ENCODE data around the gene CAMSAP3. TPM values are rescaled to one million over a fixed set of nuclear protein-coding genes. Genes with fewer than 3 reads are reported as not detected.

Gene CAMSAP3
- total RNA-seq, 2 donors from 2014 or later: 21.8 to 32.3 TPM

DNA sequence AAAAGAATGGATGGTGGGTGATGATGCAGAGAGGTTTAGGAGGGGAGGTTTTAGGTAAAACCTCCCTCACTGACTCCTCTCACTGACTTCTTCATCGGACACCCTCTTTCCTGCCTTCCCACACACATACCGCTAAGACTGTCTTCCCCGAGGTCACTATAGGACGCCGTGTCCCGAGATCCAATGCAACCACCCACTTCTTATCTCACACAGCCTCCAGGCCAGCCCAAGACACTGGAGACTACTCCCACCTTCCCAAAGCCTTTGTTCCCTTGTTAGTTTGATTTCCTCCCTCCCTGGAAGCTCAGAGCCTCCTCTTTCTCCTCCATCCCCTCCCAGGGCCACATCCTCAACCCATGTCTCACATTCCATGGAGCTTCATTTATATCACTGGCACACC is 16.5 kb upstream of the CAMSAP3 start:
- Histone ChIP-seq H3K27ac (no peak overlapping the region), H3K27me3 (no peaks in the 10 kb centered on the region), H3K4me3 (no peak overlapping the region), H3K4me1 (no peaks in the 10 kb centered on the region), H3K9me3 (no peaks in the 10 kb centered on the region), H3K36me3 (replicated peaks in 1 of 2; ENCODE audit: insufficient read depth in 1 of 2, low read depth in 2 of 2) (no peaks in the 10 kb centered on the region)
- WGBS, 2 donors: 40 to 51% methylated on average over 6 of the region's 6 CpGs
- ATAC-seq (no peak), DNase-seq (no peak)
- TF ChIP-seq POLR2A (IDR thresholded peaks at IDR 0.05): no peak
- intact Hi-C loops (cut with DNase I): no loop called here

DNA sequence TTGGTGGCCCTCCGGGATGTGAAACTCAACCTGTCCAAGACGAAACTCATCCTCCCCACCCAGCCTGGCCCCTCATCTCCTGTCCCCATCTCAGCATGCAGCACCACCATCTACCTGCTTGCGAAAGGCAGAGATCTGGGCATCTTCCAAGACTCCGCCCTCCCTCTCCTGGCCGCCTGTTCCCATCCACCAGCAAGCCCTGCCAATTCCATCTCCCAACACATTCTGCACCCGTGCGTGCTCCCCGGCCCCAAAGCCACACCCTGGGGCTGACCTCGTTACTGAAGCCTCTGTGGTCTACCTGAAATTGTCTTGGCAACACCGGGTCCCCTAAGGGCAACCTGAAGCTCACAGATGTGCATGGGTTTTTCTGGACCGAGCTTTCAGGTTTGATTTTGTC is 13.2 kb upstream of the CAMSAP3 start:
- Histone ChIP-seq H3K4me1 (no peaks in the 10 kb centered on the region), H3K4me3 (no peak overlapping the region), H3K27me3 (no peaks in the 10 kb centered on the region), H3K27ac (no peak overlapping the region), H3K36me3 (replicated peaks in 1 of 2; ENCODE audit: insufficient read depth in 1 of 2, low read depth in 2 of 2) (no peaks in the 10 kb centered on the region), H3K9me3 (no peaks in the 10 kb centered on the region)
- DNase-seq (no peak), ATAC-seq (no peak)
- WGBS, 2 donors: 54 to 56% methylated on average over 9 to 10 of the region's 11 CpGs
- intact Hi-C loops (cut with DNase I): no loop called here
- TF ChIP-seq, protein P1, sequence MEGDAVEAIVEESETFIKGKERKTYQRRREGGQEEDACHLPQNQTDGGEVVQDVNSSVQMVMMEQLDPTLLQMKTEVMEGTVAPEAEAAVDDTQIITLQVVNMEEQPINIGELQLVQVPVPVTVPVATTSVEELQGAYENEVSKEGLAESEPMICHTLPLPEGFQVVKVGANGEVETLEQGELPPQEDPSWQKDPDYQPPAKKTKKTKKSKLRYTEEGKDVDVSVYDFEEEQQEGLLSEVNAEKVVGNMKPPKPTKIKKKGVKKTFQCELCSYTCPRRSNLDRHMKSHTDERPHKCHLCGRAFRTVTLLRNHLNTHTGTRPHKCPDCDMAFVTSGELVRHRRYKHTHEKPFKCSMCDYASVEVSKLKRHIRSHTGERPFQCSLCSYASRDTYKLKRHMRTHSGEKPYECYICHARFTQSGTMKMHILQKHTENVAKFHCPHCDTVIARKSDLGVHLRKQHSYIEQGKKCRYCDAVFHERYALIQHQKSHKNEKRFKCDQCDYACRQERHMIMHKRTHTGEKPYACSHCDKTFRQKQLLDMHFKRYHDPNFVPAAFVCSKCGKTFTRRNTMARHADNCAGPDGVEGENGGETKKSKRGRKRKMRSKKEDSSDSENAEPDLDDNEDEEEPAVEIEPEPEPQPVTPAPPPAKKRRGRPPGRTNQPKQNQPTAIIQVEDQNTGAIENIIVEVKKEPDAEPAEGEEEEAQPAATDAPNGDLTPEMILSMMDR (IDR thresholded peaks at IDR 0.05): no peak
- TF ChIP-seq POLR2A (IDR thresholded peaks at IDR 0.05): no peak

GRCh38 chr19:7589822-7590221 is 5.8 kb upstream of the CAMSAP3 start:
- WGBS, 2 donors: 86 to 90% methylated on average over 7 of the region's 7 CpGs
- no peak overlapping the region for H3K4me3 ChIP-seq

DNA sequence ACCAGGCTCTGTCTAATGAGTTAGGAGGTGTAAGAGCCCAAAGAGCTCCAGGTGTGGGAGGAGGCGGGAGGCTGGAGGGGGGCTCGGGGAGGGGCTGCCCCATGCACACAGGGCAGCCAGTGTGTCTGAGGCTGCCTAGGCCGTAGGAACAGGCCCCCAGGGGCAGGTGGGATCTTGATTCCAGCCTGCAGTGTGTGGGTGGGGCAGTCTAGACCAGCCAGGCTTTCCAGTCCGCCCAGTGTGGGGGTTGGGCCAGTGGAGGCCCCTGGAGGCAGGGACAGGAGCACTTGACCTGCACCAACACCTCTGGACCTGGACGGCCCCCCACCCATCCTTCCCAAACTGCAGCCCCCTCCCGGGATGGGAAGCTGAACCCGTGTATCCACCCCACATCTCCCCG is 5.4 kb upstream of the CAMSAP3 start:
- WGBS, 2 donors: 26 to 34% methylated on average over 5 to 8 of the region's 8 CpGs
- Histone ChIP-seq H3K36me3 (replicated peaks in 1 of 2; ENCODE audit: insufficient read depth in 1 of 2, low read depth in 2 of 2) (no peaks in the 10 kb centered on the region), H3K27ac (no peak overlapping the region), H3K9me3 (no peaks in the 10 kb centered on the region), H3K4me3 (no peak overlapping the region), H3K27me3 (no peaks in the 10 kb centered on the region), H3K4me1 (peaks cover 9% of the 10 kb centered on the region)
- peak in 1 of 4 donors; percentile 46 for DNase-seq
- no peak for TF ChIP-seq POLR2A (IDR thresholded peaks at IDR 0.05)
- TF ChIP-seq, protein P1 (IDR thresholded peaks at IDR 0.05): no peak
- intact Hi-C loops (cut with DNase I): no loop called here
- ATAC-seq: no peak

More at GRCh38 chr19:7589822-7590221, 5.8 kb upstream of the CAMSAP3 start:
- intact Hi-C loops (cut with DNase I): no loop called here
- Histone ChIP-seq H3K27me3 (no peaks in the 10 kb centered on the region), H3K36me3 (replicated peaks in 1 of 2; ENCODE audit: insufficient read depth in 1 of 2, low read depth in 2 of 2) (no peaks in the 10 kb centered on the region), H3K9me3 (no peaks in the 10 kb centered on the region), H3K27ac (no peak overlapping the region), H3K4me1 (peaks cover 9% of the 10 kb centered on the region)
- TF ChIP-seq POLR2A (IDR thresholded peaks at IDR 0.05): no peak
- TF ChIP-seq, protein P1 (IDR thresholded peaks at IDR 0.05): no peak
- DNase-seq (no peak), ATAC-seq (no peak)

GRCh38 chr19:7596211-7596937 is 711 bp downstream of the CAMSAP3 start:
- ATAC-seq (peak; percentile 69), DNase-seq (peak in 1 of 4 donors; percentile 48)

More at GRCh38 chr19:7596211-7596937, 711 bp downstream of the CAMSAP3 start:
- Histone ChIP-seq H3K27ac (peak overlapping the region; percentile 52 to 81 (median 64)), H3K36me3 (replicated peaks in 1 of 2; ENCODE audit: insufficient read depth in 1 of 2, low read depth in 2 of 2) (no peaks in the 10 kb centered on the region), H3K27me3 (no peaks in the 10 kb centered on the region), H3K9me3 (no peaks in the 10 kb centered on the region), H3K4me3 (peak overlapping the region in 1 of 2 donors; percentile 48), H3K4me1 (peaks cover 25% of the 10 kb centered on the region)
- intact Hi-C loops (cut with DNase I): no loop called here
- 0 to 1% methylated on average over 5 to 47 of the region's 70 CpGs for WGBS, 2 donors
- no peak for TF ChIP-seq POLR2A (IDR thresholded peaks at IDR 0.05)

Data from body of pancreas (tissue), 4 donors.